GM18507 (cell line): Measurements from ENCODE around the gene FADS6.

ENCODE experiments used
- DNase-seq: peaks from one replicate; pipeline ENCODE4 v3.0.0; 2011; ENCODE audit warnings: low read depth; ENCODE audit not compliant: insufficient read length; ENCODE audit errors: extremely low spot score
- FAIRE-seq: peaks from 2 replicates; lab custom pipeline; 2011; peaks lifted over from hg19 to GRCh38; lab: Jason Lieb, UNC

FADS6 gene

DNA sequence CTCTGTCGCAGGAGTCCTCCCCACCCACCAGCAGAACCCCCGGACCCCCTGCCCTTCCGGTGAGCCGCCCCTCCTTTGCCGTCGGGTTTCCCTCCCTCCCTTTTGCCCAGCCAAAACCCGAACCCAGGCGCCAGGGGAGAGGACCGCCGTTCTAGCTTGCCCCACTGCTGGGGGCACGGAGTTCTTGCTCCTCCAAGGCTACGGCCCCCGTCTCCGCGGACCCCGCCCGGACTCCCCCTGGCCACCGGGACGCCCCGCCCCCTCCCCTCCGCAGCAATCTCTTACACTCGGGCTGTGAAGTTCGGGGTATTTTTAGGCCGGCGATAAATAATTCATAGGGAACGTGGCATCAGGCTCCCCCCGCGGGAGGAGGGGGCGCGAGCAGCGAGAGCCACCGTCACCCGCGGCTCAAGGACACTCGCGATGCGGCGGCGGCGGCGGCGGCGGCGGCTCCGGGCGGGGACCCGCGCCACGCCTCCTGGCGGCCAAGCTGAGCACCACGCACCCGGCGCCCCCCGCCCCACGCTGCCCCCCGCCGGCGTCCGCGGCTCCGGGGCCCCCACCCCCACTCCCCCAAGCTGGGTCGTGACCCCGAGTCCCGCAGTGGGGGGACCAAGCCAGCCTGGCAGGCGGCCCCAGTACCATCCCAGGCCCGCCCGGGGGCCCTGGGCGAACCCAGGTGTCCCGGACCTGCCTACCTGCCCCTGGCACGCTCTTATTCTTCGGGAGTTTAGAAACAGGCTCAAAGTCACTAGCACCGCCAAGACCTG, 33.8 kb downstream of the FADS6 start, which contains the start of gene GRIN2C:
Gene GRIN2C, minus strand, starts transcription at position 427 of the 770 bp plus-strand sequence. CDS start 4,793 bp downstream, outside the sequence.
- DNase-seq (no peak), FAIRE-seq (no peak)

- DNase-seq (no peak), FAIRE-seq (no peak)
These were observed 34.6 kb downstream of the FADS6 start for GRCh38 chr17:74858672-74859458.

- FAIRE-seq = no peak
- DNase-seq = no peak
These were observed 36.2 kb downstream of the FADS6 start for GRCh38 chr17:74857191-74857590.

GRCh38 chr17:74856112-74856511, 37.3 kb downstream of the FADS6 start:
- no peak for FAIRE-seq

GRCh38 chr17:74855323-74855722, 38.1 kb downstream of the FADS6 start:
- DNase-seq = no peak
- FAIRE-seq = no peak

More at GRCh38 chr17:74856112-74856511, 37.3 kb downstream of the FADS6 start:
- no peak for DNase-seq

- FAIRE-seq = no peak
- no peak for DNase-seq
These were observed 38.6 kb downstream of the FADS6 start for GRCh38 chr17:74854792-74855191.

DNA sequence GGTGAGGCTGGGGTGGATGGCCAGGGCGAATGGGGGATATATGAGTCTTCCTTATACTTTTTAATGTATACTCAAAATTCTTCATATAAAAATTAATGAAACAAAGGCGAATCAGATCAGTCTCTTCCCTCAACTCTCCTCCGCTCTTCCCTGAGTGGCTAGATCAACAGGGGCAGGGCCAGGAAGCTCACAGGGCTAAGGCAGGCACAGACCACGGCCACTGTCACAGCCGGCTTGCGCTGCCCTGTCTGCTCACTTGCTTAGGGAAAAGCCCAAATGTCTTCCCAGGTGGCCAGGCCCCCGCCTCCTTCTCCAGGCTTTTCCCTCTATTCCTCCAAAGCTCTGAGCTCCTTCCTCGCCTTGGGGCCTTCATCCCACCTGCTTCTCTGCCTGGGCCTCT, 39.8 kb downstream of the FADS6 start:
- FAIRE-seq (no peak), DNase-seq (no peak)

DNA sequence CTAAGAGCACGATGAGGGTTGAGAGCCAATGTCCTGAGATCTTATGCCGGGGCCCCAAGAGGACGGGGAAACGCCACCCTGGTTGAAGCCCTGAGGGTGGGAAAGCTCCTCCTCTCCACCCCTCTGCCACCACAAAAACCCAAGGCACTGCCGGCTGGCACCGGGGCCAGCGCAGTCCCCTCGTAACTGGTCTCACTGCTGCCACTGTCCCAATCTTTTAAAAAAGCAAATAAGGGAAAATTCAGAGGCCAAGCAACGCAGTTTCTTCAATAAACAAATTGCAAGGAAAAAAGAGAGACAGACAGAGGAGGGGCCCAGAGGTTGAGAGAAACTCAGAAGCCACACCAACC, 40.4 kb downstream of the FADS6 start:
- no peak for DNase-seq
- FAIRE-seq = no peak

- no peak for FAIRE-seq
These were observed 41.0 kb downstream of the FADS6 start for GRCh38 chr17:74852237-74853047.

DNA sequence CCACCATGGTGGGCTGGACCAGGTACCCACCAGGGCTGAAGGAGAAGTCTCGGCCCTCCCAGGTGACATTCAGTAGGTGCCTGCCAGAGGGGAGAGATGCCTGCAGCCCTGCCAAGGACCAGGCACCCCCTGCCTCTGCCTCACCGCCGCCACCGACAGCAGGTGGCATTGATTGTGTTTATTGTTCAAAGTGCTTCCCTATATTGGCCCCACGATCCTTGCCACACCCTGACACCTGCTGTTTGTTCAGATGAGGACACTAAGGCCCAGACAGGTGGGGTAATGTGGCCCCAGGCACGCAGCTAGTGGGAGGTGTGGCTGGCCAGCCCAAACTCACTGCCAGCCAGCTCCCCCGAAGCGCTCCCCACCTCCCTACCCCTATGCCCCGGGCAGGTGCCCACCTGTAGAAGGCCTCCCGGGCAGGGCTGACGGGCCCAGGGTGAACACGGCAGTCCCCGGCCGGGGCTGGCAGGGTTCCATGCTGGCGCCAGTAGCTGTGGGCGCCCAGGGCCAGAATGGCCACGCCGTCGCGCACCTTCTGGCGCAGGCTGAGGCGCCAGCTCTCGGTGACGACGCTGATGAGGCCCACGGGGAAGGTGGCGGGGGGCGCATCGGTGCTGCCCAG, 41.7 kb downstream of the FADS6 start:
- FAIRE-seq (no peak), DNase-seq (no peak)

More at GRCh38 chr17:74852237-74853047, 41.0 kb downstream of the FADS6 start:
- DNase-seq = no peak

GRCh38 chr17:74850914-74851313, 42.5 kb downstream of the FADS6 start:
- DNase-seq = no peak
- no peak for FAIRE-seq

DNA sequence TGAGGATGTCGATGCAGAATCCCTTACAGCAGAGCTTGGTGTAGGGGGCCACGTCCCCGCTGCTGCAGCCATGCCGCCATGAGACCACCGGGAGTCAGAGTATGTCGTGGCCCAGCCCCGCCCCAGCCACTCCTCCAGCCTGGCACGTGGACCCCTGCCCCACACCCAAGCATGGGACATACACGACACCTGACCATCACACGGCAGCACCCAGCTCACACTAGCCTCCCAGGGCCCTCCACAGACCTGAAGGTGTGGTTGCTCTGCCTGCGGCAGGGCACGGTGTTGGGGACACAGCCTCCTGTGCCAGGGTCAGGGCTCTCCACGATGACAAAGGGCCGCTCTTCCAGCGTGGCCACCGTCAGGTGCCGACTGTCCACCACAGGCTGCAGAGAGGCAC, 43.1 kb downstream of the FADS6 start:
- DNase-seq (no peak), FAIRE-seq (no peak)

DNA sequence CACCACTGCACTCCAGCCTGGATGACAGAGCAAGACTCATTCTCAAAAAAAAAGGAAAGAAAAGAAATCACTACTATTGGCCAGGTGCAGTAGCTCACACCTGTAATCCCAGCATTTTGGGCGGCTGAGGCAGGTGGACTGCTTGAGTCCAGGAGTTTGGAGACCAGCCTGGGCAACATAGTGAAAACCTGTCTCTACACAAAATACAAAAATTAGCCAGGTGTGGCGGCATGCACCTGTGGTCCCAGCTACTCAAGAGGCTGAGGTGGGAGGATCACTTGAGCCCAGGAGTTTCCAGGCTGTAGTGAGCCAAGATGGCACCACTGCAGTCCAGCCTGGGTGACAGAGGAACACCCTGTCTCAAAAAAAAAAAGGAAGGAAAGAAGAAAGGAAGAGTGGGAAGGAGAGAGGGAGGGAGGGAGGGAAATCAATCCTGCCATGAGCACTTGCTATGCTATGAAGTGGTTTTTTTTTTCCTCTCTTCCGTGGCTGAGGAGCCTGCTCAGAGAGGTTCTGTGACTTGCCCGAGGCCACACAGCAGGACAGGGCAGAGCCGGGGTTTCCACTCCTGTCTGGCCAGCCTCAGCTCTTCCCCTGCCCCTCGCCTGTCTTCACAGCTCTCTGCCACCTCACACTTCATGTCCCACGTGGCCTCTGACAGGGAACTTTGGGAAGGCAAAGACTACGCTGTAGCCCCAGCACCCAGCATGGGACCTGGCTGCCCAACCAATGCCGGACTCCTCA, 44.6 kb downstream of the FADS6 start:
- no peak for DNase-seq
- FAIRE-seq = no peak

GRCh38 chr17:74846621-74847020, 46.8 kb downstream of the FADS6 start:
- no peak for DNase-seq
- no peak for FAIRE-seq

- DNase-seq (no peak), FAIRE-seq (no peak)
These were observed 50.1 kb downstream of the FADS6 start for GRCh38 chr17:74843352-74843627.

DNA sequence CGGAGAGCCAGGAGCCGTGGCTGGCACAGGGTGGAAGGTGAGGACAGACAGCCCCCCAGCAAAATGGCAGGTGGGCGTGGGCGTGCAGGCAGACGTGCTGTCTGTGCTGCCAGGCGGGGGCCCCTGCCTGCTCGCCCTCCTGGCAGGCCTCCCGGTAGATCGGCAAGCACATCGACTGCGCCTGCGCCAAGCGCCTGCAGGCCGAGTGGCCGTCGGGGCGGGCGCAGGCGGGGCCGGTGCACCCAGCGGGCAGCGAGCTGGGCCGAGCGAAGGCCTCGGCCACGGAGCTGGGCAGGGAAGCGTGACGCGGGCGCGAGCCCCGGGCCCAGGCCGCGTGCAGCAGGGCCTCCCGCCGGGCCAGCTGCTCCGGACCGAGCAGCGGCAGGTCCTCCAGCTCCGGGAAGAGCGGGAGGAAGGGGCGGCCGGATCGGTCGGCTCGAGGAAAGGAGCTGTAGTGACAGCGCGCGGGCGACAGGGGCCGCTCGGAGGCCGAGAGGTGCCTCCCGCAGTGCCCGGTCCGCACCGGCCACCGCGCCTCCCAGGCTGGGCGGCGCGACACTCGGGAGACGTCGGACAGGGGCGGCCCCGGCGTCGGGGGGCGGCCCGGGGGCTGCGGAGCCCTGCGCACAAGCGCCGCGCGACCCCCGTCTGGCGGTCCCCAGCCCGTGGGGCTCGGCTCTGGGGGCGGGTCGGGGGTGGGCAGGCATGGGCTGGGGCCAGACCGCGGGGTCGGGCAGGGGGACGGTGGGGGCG, 50.7 kb downstream of the FADS6 start:
- DNase-seq (no peak), FAIRE-seq (no peak)

GRCh38 chr17:74842146-74842598, 51.3 kb downstream of the FADS6 start:
- no peak for DNase-seq
- no peak for FAIRE-seq

DNA sequence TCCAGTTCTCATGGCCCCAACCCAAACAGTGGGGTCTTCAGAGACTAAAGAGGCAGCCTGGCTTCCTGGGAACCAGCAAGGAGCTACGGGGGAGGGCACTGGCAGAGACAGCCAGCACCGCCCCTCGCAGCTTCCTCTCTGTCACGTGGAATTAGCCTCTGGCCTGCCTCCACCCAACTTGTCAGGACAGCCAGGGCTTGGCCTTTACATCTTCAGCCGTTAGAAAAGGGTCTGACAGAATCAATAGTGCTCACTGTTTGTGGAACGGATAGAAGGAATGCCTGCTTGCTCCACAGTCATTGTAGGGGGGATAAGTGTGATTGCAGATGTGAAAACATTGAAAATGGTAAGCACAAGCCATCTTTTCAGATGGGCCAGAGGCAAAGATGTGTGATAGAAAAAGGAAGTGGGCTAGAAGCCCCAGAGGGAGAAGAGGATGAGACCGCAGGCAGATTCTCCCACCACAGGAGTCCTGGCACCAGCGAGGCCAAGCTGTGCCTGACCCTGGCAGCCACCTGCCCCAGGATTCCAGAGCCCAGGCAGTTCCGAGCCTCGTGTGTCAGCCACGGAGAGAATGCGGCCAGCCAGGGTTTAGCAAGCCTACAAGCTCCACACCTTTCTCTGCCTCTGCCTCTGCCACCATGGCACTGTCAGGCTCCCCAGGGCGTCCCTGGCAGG, 52.3 kb downstream of the FADS6 start:
- no peak for DNase-seq
- FAIRE-seq = no peak
